ENCODE results near the gene PITX1.

PITX1 gene

GRCh38 chr5:135030956-135031812, 2.8 kb downstream of the PITX1 start:
- H3K27ac ChIP-seq = peak overlapping the region; percentile 95; the same call in 1 of the 2 replicates

GRCh38 chr5:135030123-135030955, 3.7 kb downstream of the PITX1 start:
- no peak for TF ChIP-seq CTCF (conservative IDR thresholded peaks at IDR 0.05)
- H3K27ac ChIP-seq = no peak overlapping the region; the same call in 1 of the 2 replicates

More at GRCh38 chr5:135030956-135031812, 2.8 kb downstream of the PITX1 start:
- TF ChIP-seq CTCF (conservative IDR thresholded peaks at IDR 0.05) = no peak

- H3K27ac ChIP-seq = no peak overlapping the region
- no peak for TF ChIP-seq CTCF (conservative IDR thresholded peaks at IDR 0.05)
Observed at GRCh38 chr5:135029477-135030122, 4.4 kb downstream of the PITX1 start.

GRCh38 chr5:135028791-135029476, 5.1 kb downstream of the PITX1 start:
- no peak overlapping the region for H3K27ac ChIP-seq
- TF ChIP-seq CTCF (conservative IDR thresholded peaks at IDR 0.05) = no peak

- H3K27ac ChIP-seq = no peak overlapping the region
- no peak for TF ChIP-seq CTCF (conservative IDR thresholded peaks at IDR 0.05)
Observed at GRCh38 chr5:135027697-135028615, 6.1 kb downstream of the PITX1 start.

GRCh38 chr5:135027266-135027696, 6.7 kb downstream of the PITX1 start:
- H3K27ac ChIP-seq = no peak overlapping the region
- no peak for TF ChIP-seq CTCF (conservative IDR thresholded peaks at IDR 0.05)

All from VCaP (cell line).